Subcutaneous adipose tissue (tissue), 4 donors: Measurements from ENCODE around the gene AIFM3. TPM values are rescaled to one million over a fixed set of nuclear protein-coding genes. Genes with fewer than 3 reads are reported as not detected.

Experiments
- CTCF ChIP-seq: fragments of 450-650 bp; IDR thresholded peaks from one replicate; pipeline ENCODE4 v1.5.1; 2016; ENCODE audit warnings: low read depth, mild to moderate bottlenecking, control low read depth, antibody characterized with exemption, moderate library complexity
- total RNA-seq, 4 donors: library from RNA; depleted of rRNA; stranded (reverse); fragments of >200 nt; gene quantifications; one replicate each; pipeline ENCODE4 v1.1.0, GENCODE V29; 2016

The AIFM3 gene
- total RNA-seq, 4 donors from 2014 or later = 1.3 to 5.7 (median 1.5) TPM

DNA sequence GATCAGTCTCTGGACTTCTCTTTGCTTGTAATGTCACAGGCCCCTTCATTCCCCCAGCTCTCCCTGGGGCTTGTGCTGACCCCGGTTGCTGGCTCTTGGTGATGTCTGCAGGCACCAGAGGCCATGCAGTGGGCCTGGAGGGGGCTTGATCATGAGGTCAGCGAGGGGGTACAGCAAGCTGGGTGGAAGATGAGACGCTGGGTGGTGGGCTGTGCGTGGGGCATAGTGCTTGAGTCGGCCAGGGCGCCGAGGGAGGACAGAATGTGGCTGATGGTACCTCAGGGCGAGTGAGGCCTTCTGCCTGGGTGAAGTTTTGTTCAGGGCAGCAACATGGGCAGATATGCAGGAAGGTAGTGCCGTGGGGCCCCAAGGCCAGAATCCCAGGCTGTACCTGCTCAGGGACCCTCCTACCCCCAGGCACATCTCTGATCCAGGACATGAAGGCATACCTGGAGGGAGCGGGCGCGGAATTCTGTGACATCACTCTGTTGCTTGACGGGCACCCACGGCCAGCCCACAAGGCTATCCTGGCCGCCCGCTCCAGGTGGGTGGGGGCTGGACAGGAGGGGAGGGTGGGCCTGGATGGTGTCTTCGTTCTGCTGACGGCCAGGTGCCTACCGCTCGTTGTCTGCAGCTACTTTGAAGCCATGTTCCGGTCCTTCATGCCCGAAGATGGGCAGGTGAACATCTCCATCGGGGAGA, 28.4 kb downstream of the AIFM3 start:
- TF ChIP-seq CTCF = no peak

DNA sequence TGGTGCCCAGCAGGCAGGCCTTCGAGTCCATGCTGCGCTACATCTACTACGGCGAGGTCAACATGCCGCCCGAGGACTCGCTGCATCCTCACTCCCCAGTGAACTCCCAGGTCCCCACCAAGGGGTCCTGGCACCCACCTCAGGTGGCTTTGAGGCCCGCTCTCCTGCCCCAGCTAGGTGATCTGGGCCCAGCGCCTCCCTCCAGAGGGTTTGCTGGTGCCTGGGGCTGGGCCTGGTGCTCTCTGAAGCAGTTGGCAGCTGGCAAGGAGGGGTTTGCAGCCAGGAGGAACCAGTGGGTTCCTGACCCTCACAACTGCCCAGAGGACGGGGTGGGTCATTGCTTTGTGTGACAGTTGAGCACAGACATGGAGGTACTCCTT, 29.0 kb downstream of the AIFM3 start:
- TF ChIP-seq CTCF = no peak

DNA sequence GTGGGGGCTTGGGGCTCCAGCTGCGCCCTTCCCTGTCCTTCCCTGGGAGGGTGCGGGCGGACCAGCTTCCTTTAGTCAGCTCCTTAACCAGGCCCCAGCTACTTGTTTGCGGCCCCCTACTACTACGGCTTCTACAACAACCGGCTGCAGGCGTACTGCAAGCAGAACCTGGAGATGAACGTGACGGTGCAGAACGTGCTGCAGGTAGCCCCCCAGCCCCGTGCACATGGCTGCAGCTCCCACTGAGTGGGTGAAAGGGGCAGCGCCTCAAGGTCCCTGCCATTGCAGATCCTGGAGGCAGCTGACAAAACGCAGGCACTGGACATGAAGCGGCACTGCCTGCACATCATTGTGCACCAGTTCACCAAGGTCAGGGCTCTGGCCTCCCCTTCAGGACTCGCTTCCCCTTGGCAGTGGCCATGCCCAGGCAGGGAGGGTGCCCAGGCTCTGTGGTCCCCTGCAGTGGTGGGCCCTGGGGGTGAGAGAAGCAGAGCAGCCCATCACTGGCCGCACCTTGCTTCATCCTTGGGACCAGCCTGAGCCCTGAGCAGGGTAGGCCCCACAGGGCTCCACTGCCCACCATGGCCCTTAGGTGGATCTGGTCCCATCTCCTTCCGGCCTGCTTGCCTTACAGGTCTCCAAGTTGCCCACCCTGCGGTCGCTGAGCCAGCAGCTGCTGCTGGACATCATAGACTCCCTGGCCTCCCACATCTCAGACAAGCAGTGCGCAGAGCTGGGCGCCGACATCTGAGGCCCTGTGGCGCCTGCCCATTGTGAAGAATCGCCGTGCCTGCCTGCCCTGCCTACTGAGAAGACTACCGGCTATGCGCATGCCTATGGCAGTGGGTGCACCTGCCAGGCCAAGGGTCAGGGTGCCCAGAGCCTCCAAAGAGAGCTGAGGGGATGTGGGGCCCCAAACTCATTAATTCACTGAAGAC, 29.8 kb downstream of the AIFM3 start:
- no peak for TF ChIP-seq CTCF

- no peak for TF ChIP-seq CTCF
Observed at GRCh38 chr22:20997536-20998257, 30.6 kb downstream of the AIFM3 start.

GRCh38 chr22:20998411-20999336, 31.6 kb downstream of the AIFM3 start:
- TF ChIP-seq CTCF = no peak

- TF ChIP-seq CTCF = no peak
Observed at GRCh38 chr22:20999350-21000206, 32.5 kb downstream of the AIFM3 start.
